IMR-90 (cell line): Measurements from ENCODE around the gene EDN2. TPM values are rescaled to one million over a fixed set of nuclear protein-coding genes. Genes with fewer than 3 reads are reported as not detected.
A peak's percentile ranks its signal among the peaks of the same experiment; 100 is the strongest.

Source experiments
- ATAC-seq: fragments of 200-7000 bp; cut with Tn5 transposase; 2 replicates; pipeline ENCODE4 v1.9.1; 2020; ENCODE audit warnings: low read depth, mild to moderate bottlenecking, moderate library complexity
- BruUV-seq: library from RNA; stranded (reverse); fragments of 400-500 nt; replicated peaks from 2 replicates; lab custom pipeline; 2021; lab: Mats Ljungman, UMichigan
- CTCF ChIA-PET: fragments of 300-600 bp; formaldehyde crosslinking; extraction: SDS; loops from one replicate; lab custom pipeline; 2021; ENCODE audit warnings: antibody characterized with exemption; lab: Yijun Ruan, JAX
- POLR2A ChIA-PET: fragments of 300-600 bp; sonication (Branson Sonifier 250); formaldehyde crosslinking; loops from one replicate; lab custom pipeline; 2022; ENCODE audit warnings: antibody characterized with exemption; ENCODE audit not compliant: unreplicated experiment; lab: Charles Lee
- DNase-seq: peaks from one replicate; pipeline ENCODE4 v3.0.0; 2013
- H2AFZ ChIP-seq: replicated peaks from 2 replicates; pipeline ENCODE3; 2013; ENCODE audit warnings: low read length, mild to moderate bottlenecking; ENCODE audit not compliant: poor library complexity
- H2AK5ac ChIP-seq: 2 replicates; pipeline ENCODE4 v1.6.1; 2013; ENCODE audit warnings: low read depth, low read length, inconsistent platforms
- H2AK9ac ChIP-seq: replicated peaks from 2 replicates; pipeline ENCODE3; 2013; ENCODE audit warnings: mild to moderate bottlenecking, low read depth, low read length, moderate library complexity; ENCODE audit not compliant: poor library complexity
- H2BK120ac ChIP-seq: 2 replicates; pipeline ENCODE4 v1.6.1; 2013; ENCODE audit warnings: low read depth, low read length, inconsistent platforms
- H2BK15ac ChIP-seq: 3 replicates; pipeline ENCODE4 v1.6.1; 2013; ENCODE audit warnings: low read depth, low read length, inconsistent platforms
- H2BK20ac ChIP-seq: 2 replicates; pipeline ENCODE4 v1.6.1; 2013; ENCODE audit warnings: low read depth, mild to moderate bottlenecking, inconsistent platforms, low read length, moderate library complexity
- H2BK5ac ChIP-seq: 2 replicates; pipeline ENCODE4 v1.6.1; 2013; ENCODE audit warnings: mild to moderate bottlenecking, low read depth, low read length, inconsistent platforms; ENCODE audit not compliant: poor library complexity, severe bottlenecking
- H3K14ac ChIP-seq: replicated peaks from 2 replicates; pipeline ENCODE4 v1.6.1; 2013; ENCODE audit warnings: low read depth, low read length, inconsistent platforms
- H3K18ac ChIP-seq: 2 replicates; pipeline ENCODE4 v1.6.1; 2013; ENCODE audit warnings: low read depth, low read length, control low read depth
- H3K23ac ChIP-seq: 2 replicates; pipeline ENCODE4 v1.6.1; 2013; ENCODE audit warnings: low read depth, low read length, inconsistent platforms
- H3K27ac ChIP-seq: 2 replicates; pipeline ENCODE4 v1.5.1; 2013; ENCODE audit warnings: mild to moderate bottlenecking, control low read depth, low read length; ENCODE audit not compliant: insufficient read depth
- H3K27me3 ChIP-seq: 2 replicates; pipeline ENCODE4 v1.6.1; 2013; ENCODE audit warnings: low read length; ENCODE audit not compliant: control insufficient read depth, insufficient read depth
- H3K36me3 ChIP-seq: 2 replicates; pipeline ENCODE4 v1.6.1; 2013; ENCODE audit warnings: low read length, mixed read lengths; ENCODE audit not compliant: control insufficient read depth, insufficient read depth
- H3K4ac ChIP-seq: 2 replicates; pipeline ENCODE4 v1.6.1; 2013; ENCODE audit warnings: low read depth, low read length, inconsistent platforms
- H3K4me1 ChIP-seq: 2 replicates; pipeline ENCODE4 v1.6.1; 2013; ENCODE audit warnings: low read length, mixed read lengths; ENCODE audit not compliant: control insufficient read depth, insufficient read depth
- H3K4me2 ChIP-seq: 2 replicates; pipeline ENCODE4 v1.6.1; 2013; ENCODE audit warnings: low read depth, mild to moderate bottlenecking, control low read depth, low read length, moderate library complexity
- H3K4me3 ChIP-seq: 2 replicates; pipeline ENCODE4 v1.5.1; 2013; ENCODE audit warnings: low read depth, mild to moderate bottlenecking, control low read depth, low read length, moderate library complexity; ENCODE audit not compliant: insufficient read depth
- H3K56ac ChIP-seq: 2 replicates; pipeline ENCODE4 v1.6.1; 2013; ENCODE audit warnings: low read length, inconsistent platforms; ENCODE audit not compliant: insufficient read depth; ENCODE audit errors: extremely low read depth
- H3K79me1 ChIP-seq, 2 experiments: 2 replicates each; pipeline ENCODE4 v1.6.1; 2013; ENCODE audit warnings: low read length in 2 of 2, inconsistent platforms in 1 of 2, low read depth in 1 of 2
- H3K9ac ChIP-seq: 2 replicates; pipeline ENCODE4 v1.6.1; 2013; ENCODE audit warnings: low read depth, low read length, control low read depth
- H3K9me1 ChIP-seq: 2 replicates; pipeline ENCODE4 v1.6.1; 2013; ENCODE audit warnings: low read length, inconsistent platforms; ENCODE audit not compliant: insufficient read depth
- H3K9me3 ChIP-seq: 2 replicates; pipeline ENCODE4 v1.6.1; 2013; ENCODE audit warnings: low read length; ENCODE audit not compliant: control insufficient read depth, insufficient read depth
- H4K20me1 ChIP-seq: 2 replicates; pipeline ENCODE4 v1.6.1; 2013; ENCODE audit warnings: low read length, inconsistent platforms; ENCODE audit not compliant: insufficient read depth
- H4K5ac ChIP-seq: 2 replicates; pipeline ENCODE4 v1.6.1; 2013; ENCODE audit warnings: mild to moderate bottlenecking, low read depth, low read length, control low read depth
- H4K8ac ChIP-seq, 2 experiments: 2 replicates each; pipeline ENCODE4 v1.6.1; 2013; ENCODE audit warnings: low read depth in 2 of 2, low read length in 2 of 2, control low read depth in 1 of 2, inconsistent platforms in 1 of 2
- H4K91ac ChIP-seq: 2 replicates; pipeline ENCODE4 v1.6.1; 2013; ENCODE audit warnings: low read depth, low read length, inconsistent platforms; ENCODE audit not compliant: insufficient read depth
- BHLHE40 ChIP-seq: fragments of 150-350 bp; IDR thresholded peaks from 2 replicates; pipeline ENCODE4 v1.6.1; 2016; ENCODE audit warnings: mild to moderate bottlenecking, low read depth, low read length
- CEBPB ChIP-seq: IDR thresholded peaks from 2 replicates; pipeline ENCODE4 v1.6.1; 2012; ENCODE audit warnings: low read depth, low read length, improper control_type of control experiment
- FOS ChIP-seq: fragments of 150-350 bp; IDR thresholded peaks from 2 replicates; pipeline ENCODE4 v1.6.1; 2016; ENCODE audit warnings: low read depth, low read length
- MAZ ChIP-seq: IDR thresholded peaks from 2 replicates; pipeline ENCODE4 v1.6.1; 2012; ENCODE audit warnings: low read depth, mild to moderate bottlenecking, low read length, improper control_type of control experiment, moderate library complexity, borderline replicate concordance
- WGBS, 2 experiments: methylation state at CpG; one replicate each; pipeline versions ENCODE4 v1.1.5 to v1.1.7; 2013; ENCODE audit warnings: missing lambda C conversion rate in 2 of 2; ENCODE audit not compliant: insufficient read length in 1 of 2; ENCODE audit errors: extremely low coverage in 2 of 2; 5-methylcytosine and 5-hydroxymethylcytosine counted together
- dilution Hi-C: fragments of 300-500 bp; cut with HindIII; formaldehyde crosslinking; loops from one replicate; pipeline ENCODE4 v1.14.3; 2018; ENCODE audit warnings: low sequenced_read_pairs; ENCODE audit not compliant: unreplicated experiment
- in situ Hi-C: fragments of 300-500 bp; cut with MboI; formaldehyde crosslinking; loops from 3 replicates; pipeline ENCODE4 v1.14.3; 2019; ENCODE audit warnings: low sequenced_read_pairs, inconsistent platforms, mixed read lengths
- intact Hi-C: fragments of 100-400 bp; cut with micrococcal nuclease; formaldehyde crosslinking; loops from 2 replicates; pipeline ENCODE4 v1.10.0; 2022
- polyA plus RNA-seq, 3 experiments: library from polyadenylated mRNA; depleted of rRNA; stranded (reverse); fragments of >200 nt; gene quantifications; 2 replicates each; pipeline ENCODE4 v1.2.3, GENCODE V29; 2012; ENCODE audit warnings: low replicate concordance in 1 of 3
- total RNA-seq: library from RNA; depleted of rRNA; stranded (reverse); fragments of >200 nt; gene quantifications from 2 replicates; pipeline ENCODE4 v1.2.3, GENCODE V29; 2012

Gene EDN2
- total and polyA plus RNA-seq, 2 of the 4 experiments (the other 2 are of a cell fraction), result 0.27 TPM; not detected in 1

DNA sequence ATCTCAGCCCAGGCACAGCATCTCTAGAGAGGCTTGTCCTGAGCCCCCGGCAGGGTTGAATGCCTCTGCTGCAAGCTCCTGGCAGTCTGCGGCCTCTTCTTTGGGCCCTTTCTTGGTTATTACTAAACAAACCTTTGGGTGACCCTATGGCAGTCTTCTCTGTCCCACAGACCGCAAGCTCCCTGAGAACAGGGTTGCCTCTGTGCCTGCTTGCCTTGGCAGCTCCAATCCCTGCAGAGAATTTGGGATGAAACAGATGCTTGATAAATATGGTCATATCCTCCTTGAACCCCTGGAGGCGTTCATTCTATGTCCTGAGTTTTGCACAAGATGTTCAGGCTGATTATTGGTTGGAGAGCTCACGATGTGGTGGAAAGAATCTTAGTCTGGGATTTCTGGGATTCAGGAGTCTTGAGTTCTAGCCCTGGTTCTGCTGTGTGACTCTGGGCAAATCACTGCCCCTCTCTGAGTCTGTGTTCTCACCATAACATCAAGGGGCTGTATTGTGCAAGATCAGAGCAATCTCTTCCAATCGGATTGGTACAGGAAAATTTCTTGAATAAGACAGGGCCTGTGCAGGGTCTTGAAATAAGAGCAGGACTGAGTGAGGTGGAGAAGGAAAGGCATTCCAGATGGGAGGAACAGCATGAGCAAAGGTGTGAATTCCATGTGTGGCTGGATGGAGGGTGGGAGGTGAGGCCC lies 49.6 kb downstream of the EDN2 start:
- Histone ChIP-seq H4K5ac (no peak overlapping the region), H2AK9ac (peak overlapping the region; percentile 37), H2BK20ac (no peak overlapping the region), H3K36me3 (no peaks in the 10 kb centered on the region), H3K4me1 (peaks cover 8% of the 10 kb centered on the region), H2AFZ (no peak overlapping the region), H3K4me2 (no peak overlapping the region), H4K91ac (no peak overlapping the region), H3K4ac (no peak overlapping the region), H3K9ac (no peak overlapping the region), H3K9me1 (peaks cover 3% of the 10 kb centered on the region; the same call in 1 of the 2 replicates), H3K14ac (no peak overlapping the region), H3K56ac (no peak overlapping the region), H3K18ac (no peak overlapping the region), H3K4me3 (no peak overlapping the region), H3K27ac (no peak overlapping the region), H2BK120ac (no peak overlapping the region), H3K27me3 (peaks cover 42% of the 10 kb centered on the region), H4K20me1 (no peaks in the 10 kb centered on the region), H4K8ac (no peak overlapping the region), H3K23ac (no peak overlapping the region), H3K79me1 (no peaks in the 10 kb centered on the region), H2BK5ac (no peak overlapping the region), H3K9me3 (no peaks in the 10 kb centered on the region), H2BK15ac (no peak overlapping the region), H2AK5ac (no peak overlapping the region)
- ChIA-PET POLR2A (no interaction called here), CTCF (interaction anchor here (0.9 kb wide), 1 partner anchor 29 kb away, joined by 3 read pairs; no protein-coding TSS in a partner anchor)
- no peak for TF ChIP-seq MAZ
- no peak for TF ChIP-seq FOS
- TF ChIP-seq CEBPB, result peak; percentile 36; the same call in 1 of the 2 replicates
- no peak for TF ChIP-seq BHLHE40
- BruUV-seq, result no TSS peak
- WGBS, 2 experiments, result no CpG with 5 or more reads among the region's 6 CpGs
- ATAC-seq, result no peak
- no peak for DNase-seq
- dilution Hi-C loops (no loop called here), intact Hi-C loops (loop anchor here (5.0 kb wide), 1 partner anchor 413 kb away; the partner anchor contains the start of gene SLFNL1), in situ Hi-C loops (no loop called here)
